ENCODE data around the gene TRPM8.

- TF ChIP-seq POLR2AphosphoS5 (IDR thresholded peaks at IDR 0.05): peak; percentile 34
- no peak for TF ChIP-seq CTCF (IDR thresholded peaks at IDR 0.05)
Measured at GRCh38 chr2:233867993-233868532, 49.1 kb upstream of the TRPM8 start, which contains the start of gene MSL3B.

Data from prostate gland (tissue), 2 donors.